ENCODE results near the gene GSTP1.
A peak's percentile ranks its signal among the peaks of the same experiment; 100 is the strongest.

Gene GSTP1

GRCh38 chr11:67583247-67584204 is at the start of gene GSTP1:
Gene GSTP1 (plus strand): TSS chr11:67583812. CDS start chr11:67583844, 32 bp downstream.
- peaks cover 32% of the 10 kb centered on the region for H3K79me2 ChIP-seq (ENCODE audit: control insufficient read depth, low read length)
- H3K4me1 ChIP-seq (ENCODE audit: control insufficient read depth, low read length), result peaks cover 61% of the 10 kb centered on the region
- TF ChIP-seq EZH2phosphoT487 (IDR thresholded peaks at IDR 0.05; ENCODE audit: borderline replicate concordance, low read length) (no peak), CTCF (IDR thresholded peaks at IDR 0.05; ENCODE audit: low read depth, low read length, poor library complexity, severe bottlenecking) (peak; percentile 74)
- peak within 1 kb of the TSS; percentile 90 for H3K27ac ChIP-seq (ENCODE audit: low read depth, low read length)
- H3K4me3 ChIP-seq (ENCODE audit: low read length), result peak within 1 kb of the TSS; percentile 80
- peak within 1 kb of the TSS; percentile 98 for H3K4me2 ChIP-seq (ENCODE audit: low read length)
- H3K36me3 ChIP-seq (ENCODE audit: control insufficient read depth, low read length), result peaks cover 43% of the 10 kb centered on the region
- H3F3A ChIP-seq (ENCODE audit: control insufficient read depth, insufficient read depth), result peaks cover 42% of the 10 kb centered on the region
- H3K9me3 ChIP-seq (ENCODE audit: control insufficient read depth, insufficient read depth, low read length), result no peaks in the 10 kb centered on the region
- H4K20me1 ChIP-seq (ENCODE audit: control insufficient read depth, insufficient read depth, low read depth, low read length), result peaks cover 11% of the 10 kb centered on the region
- peaks cover 23% of the 10 kb centered on the region; the same call in 1 of the 2 replicates for H3K27me3 ChIP-seq (ENCODE audit: control insufficient read depth, low read length)
- no peaks in the 10 kb centered on the region for H3K9me2 ChIP-seq (replicated peaks; ENCODE audit: control insufficient read depth, low read length)

- Histone ChIP-seq H3K27me3 (ENCODE audit: control insufficient read depth, low read length) (peaks cover 14% of the 10 kb centered on the region), H3K4me3 (ENCODE audit: low read length) (no peak overlapping the region), H3K27ac (ENCODE audit: low read depth, low read length) (no peak overlapping the region), H3F3A (ENCODE audit: control insufficient read depth, insufficient read depth) (no peaks in the 10 kb centered on the region), H3K4me1 (ENCODE audit: control insufficient read depth, low read length) (no peaks in the 10 kb centered on the region), H3K79me2 (ENCODE audit: control insufficient read depth, low read length) (no peaks in the 10 kb centered on the region), H3K4me2 (ENCODE audit: low read length) (no peak overlapping the region), H4K20me1 (ENCODE audit: control insufficient read depth, insufficient read depth, low read depth, low read length) (no peaks in the 10 kb centered on the region), H3K9me3 (ENCODE audit: control insufficient read depth, insufficient read depth, low read length) (peaks cover 28% of the 10 kb centered on the region), H3K9me2 (replicated peaks; ENCODE audit: control insufficient read depth, low read length) (no peaks in the 10 kb centered on the region), H3K36me3 (ENCODE audit: control insufficient read depth, low read length) (no peaks in the 10 kb centered on the region)
- TF ChIP-seq EZH2phosphoT487 (IDR thresholded peaks at IDR 0.05; ENCODE audit: borderline replicate concordance, low read length) (no peak), CTCF (IDR thresholded peaks at IDR 0.05; ENCODE audit: low read depth, low read length, poor library complexity, severe bottlenecking) (no peak)
These were observed 49.4 kb upstream of the GSTP1 start for GRCh38 chr11:67534070-67534679.

- no peaks in the 10 kb centered on the region for H3K36me3 ChIP-seq (ENCODE audit: control insufficient read depth, low read length)
- no peaks in the 10 kb centered on the region for H3K4me1 ChIP-seq (ENCODE audit: control insufficient read depth, low read length)
- H3K9me3 ChIP-seq (ENCODE audit: control insufficient read depth, insufficient read depth, low read length), result peaks cover 28% of the 10 kb centered on the region
- no peak overlapping the region for H3K27ac ChIP-seq (ENCODE audit: low read depth, low read length)
- no peak overlapping the region for H3K4me3 ChIP-seq (ENCODE audit: low read length)
- H3K79me2 ChIP-seq (ENCODE audit: control insufficient read depth, low read length), result no peaks in the 10 kb centered on the region
- H3K27me3 ChIP-seq (ENCODE audit: control insufficient read depth, low read length), result peaks cover 2% of the 10 kb centered on the region; the same call in 1 of the 2 replicates
- H3K9me2 ChIP-seq (replicated peaks; ENCODE audit: control insufficient read depth, low read length), result no peaks in the 10 kb centered on the region
- H3K4me2 ChIP-seq (ENCODE audit: low read length), result no peak overlapping the region
- H3F3A ChIP-seq (ENCODE audit: control insufficient read depth, insufficient read depth), result no peaks in the 10 kb centered on the region
- TF ChIP-seq EZH2phosphoT487 (IDR thresholded peaks at IDR 0.05; ENCODE audit: borderline replicate concordance, low read length) (no peak), CTCF (IDR thresholded peaks at IDR 0.05; ENCODE audit: low read depth, low read length, poor library complexity, severe bottlenecking) (no peak)
- H4K20me1 ChIP-seq (ENCODE audit: control insufficient read depth, insufficient read depth, low read depth, low read length), result no peaks in the 10 kb centered on the region
These were observed 48.1 kb upstream of the GSTP1 start for GRCh38 chr11:67535561-67535960.
